ENCODE measurements around the gene DMAC2.

DMAC2 gene

DNA sequence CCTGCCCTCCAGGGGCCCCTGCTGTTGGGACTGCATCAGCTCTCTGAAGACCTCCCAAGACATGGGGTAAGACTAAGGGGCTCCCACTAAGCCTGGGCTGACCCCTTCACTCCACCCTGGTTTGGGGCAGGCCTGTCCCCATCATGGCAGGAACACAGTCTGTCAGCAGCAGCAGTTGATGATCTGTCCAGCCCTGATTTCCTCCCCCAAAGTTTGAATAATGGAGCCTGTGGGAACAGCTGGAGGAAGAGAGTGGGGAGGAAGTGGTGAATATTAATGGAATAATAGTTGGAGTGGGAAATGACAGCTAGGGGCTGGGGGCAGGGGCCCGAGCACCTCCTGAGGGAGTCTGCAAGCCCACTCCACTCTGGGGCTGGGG is 11.2 kb downstream of the DMAC2 start:
- Histone ChIP-seq H2AFZ (ENCODE audit: low read length, unreplicated experiment) (no peak overlapping the region), H3K36me3 (ENCODE audit: insufficient read depth, low read length) (no peaks in the 10 kb centered on the region), H3K4me1 (ENCODE audit: control insufficient read depth, insufficient read depth, low read length, unreplicated experiment) (no peaks in the 10 kb centered on the region), H3K4me3 (ENCODE audit: low read depth, low read length) (no peak overlapping the region), H3K27me3 (ENCODE audit: insufficient read depth, low read length) (no peaks in the 10 kb centered on the region), H3K27ac (ENCODE audit: low read depth, low read length) (no peak overlapping the region), H3K79me2 (ENCODE audit: control insufficient read depth, insufficient read depth, low read length, unreplicated experiment) (no peaks in the 10 kb centered on the region)

DNA sequence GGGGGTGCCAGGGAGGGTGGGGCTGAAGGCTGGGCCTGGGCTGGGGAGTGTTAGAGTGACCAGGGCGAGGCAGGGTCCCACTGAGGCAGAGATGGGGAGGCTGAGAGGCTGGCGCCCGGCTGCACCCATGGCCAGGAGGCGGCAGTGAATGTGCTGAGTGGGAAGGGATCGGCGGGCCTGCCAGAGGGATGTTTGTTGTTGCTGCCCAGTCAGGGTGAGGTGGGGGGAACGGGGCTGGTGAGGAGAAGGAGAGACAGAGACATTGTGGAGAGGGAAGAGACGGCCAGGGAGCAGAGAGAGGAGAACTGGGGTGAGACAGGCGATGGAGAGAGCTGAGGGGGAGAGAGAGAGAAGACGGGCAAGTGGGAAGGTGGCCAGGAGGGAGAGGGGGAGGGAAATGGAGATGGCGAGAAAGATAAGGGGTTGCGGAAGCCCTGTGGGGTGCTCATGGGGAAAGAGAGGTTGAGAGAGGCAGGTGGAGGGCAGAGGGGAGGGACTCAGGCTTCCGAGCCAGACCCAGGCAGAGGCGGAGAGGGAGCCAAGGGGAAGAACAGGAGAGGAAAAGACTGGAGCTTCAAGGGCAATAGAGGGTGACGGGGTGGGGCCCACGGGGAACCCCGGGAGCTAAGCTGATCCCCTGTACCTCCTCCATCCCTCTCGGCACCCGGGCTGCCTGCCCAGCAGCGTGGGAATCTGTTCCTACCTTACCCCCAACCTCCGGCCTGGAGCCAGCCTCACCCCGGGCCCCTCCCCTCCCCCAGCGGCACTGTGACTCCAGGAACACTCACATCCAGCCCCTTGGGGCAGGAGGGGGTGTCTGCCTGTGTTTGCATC is 11.8 kb downstream of the DMAC2 start:
- no peak overlapping the region for H2AFZ ChIP-seq (ENCODE audit: low read length, unreplicated experiment)
- no peaks in the 10 kb centered on the region for H3K79me2 ChIP-seq (ENCODE audit: control insufficient read depth, insufficient read depth, low read length, unreplicated experiment)
- no peak overlapping the region; the same call in 1 of the 2 replicates for H3K4me3 ChIP-seq (ENCODE audit: low read depth, low read length)
- no peak overlapping the region for H3K27ac ChIP-seq (ENCODE audit: low read depth, low read length)
- H3K36me3 ChIP-seq (ENCODE audit: insufficient read depth, low read length): no peaks in the 10 kb centered on the region
- no peaks in the 10 kb centered on the region for H3K27me3 ChIP-seq (ENCODE audit: insufficient read depth, low read length)
- no peaks in the 10 kb centered on the region for H3K4me1 ChIP-seq (ENCODE audit: control insufficient read depth, insufficient read depth, low read length, unreplicated experiment)

DNA sequence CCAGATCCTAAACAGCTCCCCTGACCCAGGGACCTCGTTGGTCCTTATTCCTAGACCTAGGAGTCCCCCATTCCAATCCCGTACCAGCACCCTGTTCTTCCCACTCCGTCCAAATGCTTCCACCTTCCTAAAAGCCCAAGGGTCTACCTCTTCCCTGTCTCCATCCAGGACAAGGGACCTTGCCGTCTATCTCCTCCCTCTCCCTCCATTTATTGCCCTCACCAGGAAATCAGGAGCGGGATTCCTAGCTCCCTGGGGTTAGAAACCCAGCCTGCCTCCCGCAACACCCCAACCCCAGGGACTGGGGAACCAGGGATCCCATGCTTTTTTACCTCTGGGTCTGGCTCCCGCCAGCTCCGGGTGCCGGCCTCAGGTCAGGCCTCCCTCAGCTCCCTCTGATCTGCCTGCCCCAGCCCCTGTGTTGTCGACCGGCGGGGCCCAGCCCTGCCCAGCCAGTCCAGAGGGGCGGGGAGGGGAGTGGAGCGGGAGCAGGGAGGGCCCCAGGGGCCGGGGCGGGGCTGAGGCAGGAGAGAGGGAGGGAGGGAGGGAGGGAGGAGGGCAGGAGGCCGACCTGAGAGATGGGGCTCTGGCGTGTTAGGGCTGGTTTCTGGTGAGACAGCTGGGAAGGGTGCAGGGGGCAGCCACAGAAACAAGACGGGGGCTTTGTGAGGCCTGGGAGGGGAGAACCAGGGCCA is 12.6 kb downstream of the DMAC2 start, which contains the start of gene B3GNT8:
Gene B3GNT8 (minus strand): TSS at position 423 of the 695 bp plus-strand sequence. CDS start 596 bp downstream, outside the sequence.
- H3K36me3 ChIP-seq (ENCODE audit: insufficient read depth, low read length): no peaks in the 10 kb centered on the region
- H3K79me2 ChIP-seq (ENCODE audit: control insufficient read depth, insufficient read depth, low read length, unreplicated experiment): no peaks in the 10 kb centered on the region
- peak within 1 kb of the TSS; percentile 35 for H3K4me3 ChIP-seq (ENCODE audit: low read depth, low read length)
- no peaks in the 10 kb centered on the region for H3K27me3 ChIP-seq (ENCODE audit: insufficient read depth, low read length)
- no peaks in the 10 kb centered on the region for H3K4me1 ChIP-seq (ENCODE audit: control insufficient read depth, insufficient read depth, low read length, unreplicated experiment)
- no peak within 1 kb of the TSS for H3K27ac ChIP-seq (ENCODE audit: low read depth, low read length)
- no peak within 1 kb of the TSS for H2AFZ ChIP-seq (ENCODE audit: low read length, unreplicated experiment)

DNA sequence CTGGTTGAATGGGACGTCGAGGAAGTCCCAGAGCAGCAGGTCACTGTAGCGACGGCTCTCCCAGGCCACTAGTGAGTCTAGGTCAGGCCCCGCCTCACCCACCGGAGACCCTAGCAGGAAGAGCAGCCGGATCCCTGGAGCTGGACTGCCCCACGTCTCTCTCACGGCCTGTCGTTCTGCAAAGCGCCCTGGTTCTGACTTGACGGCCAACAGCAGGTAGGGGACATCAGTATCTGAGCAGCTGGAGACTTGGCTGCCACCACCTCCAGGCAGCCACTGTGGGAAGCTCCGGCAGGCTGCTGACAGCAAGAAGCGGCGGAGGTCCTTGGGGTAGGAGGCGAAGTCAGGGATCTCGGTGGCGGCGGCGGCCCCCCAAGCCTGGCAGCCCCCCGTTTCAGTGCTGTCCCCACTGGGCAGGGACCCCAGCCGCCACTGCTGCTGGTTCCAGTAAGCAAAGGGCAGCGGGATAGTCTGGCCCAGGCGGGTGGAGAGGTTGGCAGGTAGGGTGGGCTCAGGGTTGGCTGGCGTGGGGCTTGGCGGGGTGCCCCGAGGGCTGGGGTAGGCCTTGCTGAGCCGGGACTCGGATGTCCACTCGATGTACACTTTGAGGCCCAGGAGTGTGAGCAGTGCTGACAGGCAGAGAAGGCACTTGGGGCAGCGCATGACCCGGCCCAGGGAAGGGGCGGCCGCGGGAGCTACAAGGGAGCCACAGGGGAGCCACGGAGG is 13.4 kb downstream of the DMAC2 start:
- H3K4me3 ChIP-seq (ENCODE audit: low read depth, low read length): no peak overlapping the region
- no peaks in the 10 kb centered on the region for H3K36me3 ChIP-seq (ENCODE audit: insufficient read depth, low read length)
- no peak overlapping the region for H3K27ac ChIP-seq (ENCODE audit: low read depth, low read length)

DNA sequence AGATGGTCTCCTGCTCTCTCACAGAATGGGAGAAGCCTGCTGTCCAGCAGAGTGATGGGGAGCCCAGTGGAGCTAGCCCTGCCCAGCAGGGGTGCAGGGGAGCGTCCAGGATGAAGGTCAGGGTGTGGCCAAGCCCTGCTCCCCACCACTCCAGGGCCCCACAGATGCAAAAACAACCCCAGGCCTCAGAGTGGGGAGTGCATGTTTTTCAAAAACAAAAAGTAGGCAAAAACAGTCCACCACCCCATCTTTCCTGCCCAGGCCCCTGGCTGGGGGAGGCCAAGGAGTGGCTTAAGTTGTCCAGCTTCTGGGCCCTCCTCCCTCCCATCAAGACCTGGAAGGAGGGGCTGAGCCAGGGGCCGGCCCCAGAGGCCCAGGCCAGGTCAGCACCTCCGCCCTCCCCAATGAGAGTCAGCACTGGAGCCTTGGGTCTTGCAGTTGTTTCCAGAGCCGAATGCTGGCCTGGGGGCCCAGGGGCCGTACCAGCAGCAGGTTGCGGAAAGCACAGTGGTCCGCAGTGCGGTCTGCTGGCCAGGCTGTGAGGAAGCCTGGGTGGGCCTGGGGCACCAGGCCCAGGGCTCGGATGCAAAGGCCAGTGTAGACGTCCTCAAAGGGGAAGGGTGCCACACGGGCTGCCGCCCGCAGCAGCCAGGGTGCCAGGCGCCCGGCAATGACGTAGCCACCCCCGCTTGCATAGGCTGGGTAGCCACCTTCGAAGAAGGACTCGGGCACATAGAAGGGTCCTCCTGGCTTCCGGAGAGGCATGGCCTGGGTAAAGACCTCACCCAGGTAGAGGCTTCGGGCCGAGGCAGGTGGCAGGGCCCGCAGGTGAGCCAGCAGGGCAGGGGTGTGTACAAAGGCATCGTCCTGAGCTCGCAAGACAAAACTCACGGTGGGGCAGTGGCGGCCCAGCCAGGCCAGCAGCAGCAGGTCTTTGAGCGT is 14.3 kb downstream of the DMAC2 start:
- no peaks in the 10 kb centered on the region for H3K36me3 ChIP-seq (ENCODE audit: insufficient read depth, low read length)
- no peak overlapping the region for H2AFZ ChIP-seq (ENCODE audit: low read length, unreplicated experiment)
- no peak overlapping the region for H3K27ac ChIP-seq (ENCODE audit: low read depth, low read length)
- H3K79me2 ChIP-seq (ENCODE audit: control insufficient read depth, insufficient read depth, low read length, unreplicated experiment): no peaks in the 10 kb centered on the region
- no peak overlapping the region for H3K4me3 ChIP-seq (ENCODE audit: low read depth, low read length)
- H3K4me1 ChIP-seq (ENCODE audit: control insufficient read depth, insufficient read depth, low read length, unreplicated experiment): no peaks in the 10 kb centered on the region
- no peaks in the 10 kb centered on the region for H3K27me3 ChIP-seq (ENCODE audit: insufficient read depth, low read length)

More for the DNA sequence above, 13.4 kb downstream of the DMAC2 start:
- Histone ChIP-seq H3K4me1 (ENCODE audit: control insufficient read depth, insufficient read depth, low read length, unreplicated experiment) (no peaks in the 10 kb centered on the region), H3K79me2 (ENCODE audit: control insufficient read depth, insufficient read depth, low read length, unreplicated experiment) (no peaks in the 10 kb centered on the region), H3K27me3 (ENCODE audit: insufficient read depth, low read length) (no peaks in the 10 kb centered on the region), H2AFZ (ENCODE audit: low read length, unreplicated experiment) (no peak overlapping the region)

DNA sequence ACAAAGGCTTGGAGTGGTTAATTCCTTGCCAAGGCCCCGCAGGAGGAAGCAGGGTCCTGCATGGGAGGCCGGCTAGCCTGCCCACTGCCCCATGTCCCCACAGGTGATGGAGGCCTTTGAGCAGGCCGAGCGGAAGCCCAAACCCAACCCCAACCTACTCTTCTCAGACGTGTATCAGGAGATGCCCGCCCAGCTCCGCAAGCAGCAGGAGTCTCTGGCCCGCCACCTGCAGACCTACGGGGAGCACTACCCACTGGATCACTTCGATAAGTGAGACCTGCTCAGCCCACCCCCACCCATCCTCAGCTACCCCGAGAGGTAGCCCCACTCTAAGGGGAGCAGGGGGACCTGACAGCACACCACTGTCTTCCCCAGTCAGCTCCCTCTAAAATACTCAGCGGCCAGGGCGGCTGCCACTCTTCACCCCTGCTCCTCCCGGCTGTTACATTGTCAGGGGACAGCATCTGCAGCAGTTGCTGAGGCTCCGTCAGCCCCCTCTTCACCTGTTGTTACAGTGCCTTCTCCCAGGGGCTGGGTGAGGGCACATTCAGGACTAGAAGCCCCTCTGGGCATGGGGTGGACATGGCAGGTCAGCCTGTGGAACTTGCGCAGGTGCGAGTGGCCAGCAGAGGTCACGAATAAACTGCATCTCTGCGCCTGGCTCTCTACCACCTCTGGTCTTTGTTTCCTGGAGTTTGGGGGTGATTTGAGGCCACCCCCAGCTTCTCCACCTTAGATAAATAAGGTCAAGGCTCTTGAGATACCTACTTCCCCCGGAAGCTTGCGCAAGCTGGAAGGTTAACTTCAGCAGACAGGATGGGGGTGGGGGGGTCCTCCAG is 15.2 kb downstream of the DMAC2 start:
- Histone ChIP-seq H2AFZ (ENCODE audit: low read length, unreplicated experiment) (no peak overlapping the region), H3K4me3 (ENCODE audit: low read depth, low read length) (no peak overlapping the region), H3K4me1 (ENCODE audit: control insufficient read depth, insufficient read depth, low read length, unreplicated experiment) (no peaks in the 10 kb centered on the region), H3K79me2 (ENCODE audit: control insufficient read depth, insufficient read depth, low read length, unreplicated experiment) (no peaks in the 10 kb centered on the region), H3K36me3 (ENCODE audit: insufficient read depth, low read length) (no peaks in the 10 kb centered on the region), H3K27me3 (ENCODE audit: insufficient read depth, low read length) (no peaks in the 10 kb centered on the region), H3K27ac (ENCODE audit: low read depth, low read length) (no peak overlapping the region)

DNA sequence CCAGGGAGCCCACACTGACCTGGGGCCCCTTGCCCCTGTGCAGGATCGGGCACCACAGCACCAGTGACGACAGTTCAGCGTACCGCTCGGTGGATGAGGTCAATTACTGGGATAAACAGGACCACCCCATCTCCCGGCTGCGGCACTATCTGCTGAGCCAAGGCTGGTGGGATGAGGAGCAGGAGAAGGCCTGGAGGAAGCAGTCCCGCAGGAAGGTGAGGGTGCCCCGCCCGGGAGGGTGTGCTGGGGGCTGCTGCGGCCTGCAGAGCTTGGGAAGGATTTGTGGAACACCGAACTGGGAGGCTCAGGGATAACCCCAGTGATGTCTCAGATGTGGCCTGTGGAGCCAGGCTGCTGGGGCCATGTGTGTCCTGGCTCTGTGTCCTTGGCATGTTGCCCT is 16.8 kb downstream of the DMAC2 start:
- Histone ChIP-seq H3K36me3 (ENCODE audit: insufficient read depth, low read length) (no peaks in the 10 kb centered on the region), H3K27ac (ENCODE audit: low read depth, low read length) (no peak overlapping the region), H3K79me2 (ENCODE audit: control insufficient read depth, insufficient read depth, low read length, unreplicated experiment) (no peaks in the 10 kb centered on the region), H3K4me3 (ENCODE audit: low read depth, low read length) (no peak overlapping the region), H2AFZ (ENCODE audit: low read length, unreplicated experiment) (no peak overlapping the region), H3K27me3 (ENCODE audit: insufficient read depth, low read length) (no peaks in the 10 kb centered on the region), H3K4me1 (ENCODE audit: control insufficient read depth, insufficient read depth, low read length, unreplicated experiment) (no peaks in the 10 kb centered on the region)

DNA sequence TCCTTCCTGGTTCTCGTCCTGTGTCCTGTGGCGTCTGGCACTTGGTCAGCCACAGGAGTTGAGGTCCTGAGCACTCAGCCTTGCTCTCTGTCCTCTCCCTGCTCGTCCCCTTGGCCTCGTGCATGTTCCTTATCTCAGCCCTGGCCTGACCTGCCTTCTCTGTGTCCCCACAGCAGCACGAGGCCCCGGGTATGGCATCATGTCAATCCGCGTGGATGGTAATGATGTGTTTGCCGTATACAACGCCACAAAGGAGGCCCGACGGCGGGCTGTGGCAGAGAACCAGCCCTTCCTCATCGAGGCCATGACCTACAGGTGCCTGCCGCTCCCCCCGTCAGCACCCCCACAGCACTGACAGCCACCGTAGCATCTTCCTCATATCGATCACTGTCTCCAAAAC is 17.3 kb downstream of the DMAC2 start:
- Histone ChIP-seq H3K79me2 (ENCODE audit: control insufficient read depth, insufficient read depth, low read length, unreplicated experiment) (no peaks in the 10 kb centered on the region), H2AFZ (ENCODE audit: low read length, unreplicated experiment) (no peak overlapping the region), H3K27ac (ENCODE audit: low read depth, low read length) (no peak overlapping the region), H3K36me3 (ENCODE audit: insufficient read depth, low read length) (no peaks in the 10 kb centered on the region), H3K4me3 (ENCODE audit: low read depth, low read length) (no peak overlapping the region), H3K4me1 (ENCODE audit: control insufficient read depth, insufficient read depth, low read length, unreplicated experiment) (no peaks in the 10 kb centered on the region), H3K27me3 (ENCODE audit: insufficient read depth, low read length) (no peaks in the 10 kb centered on the region)

DNA sequence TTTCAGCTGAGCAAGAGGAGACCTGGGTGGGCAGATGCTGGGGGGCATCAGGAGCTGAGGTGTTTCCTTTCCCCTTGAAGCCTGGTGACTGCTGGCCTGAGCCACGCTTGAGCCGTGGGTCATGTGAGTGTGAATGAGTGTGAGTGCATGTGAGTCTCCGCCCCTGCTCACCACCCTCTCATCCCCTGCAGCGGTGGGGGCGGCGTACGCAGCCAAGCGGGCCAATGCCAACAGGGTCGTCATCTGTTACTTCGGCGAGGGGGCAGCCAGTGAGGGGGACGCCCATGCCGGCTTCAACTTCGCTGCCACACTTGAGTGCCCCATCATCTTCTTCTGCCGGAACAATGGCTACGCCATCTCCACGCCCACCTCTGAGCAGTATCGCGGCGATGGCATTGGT is 17.7 kb downstream of the DMAC2 start:
- no peaks in the 10 kb centered on the region for H3K27me3 ChIP-seq (ENCODE audit: insufficient read depth, low read length)
- no peak overlapping the region for H2AFZ ChIP-seq (ENCODE audit: low read length, unreplicated experiment)
- H3K4me3 ChIP-seq (ENCODE audit: low read depth, low read length): no peak overlapping the region
- no peaks in the 10 kb centered on the region for H3K36me3 ChIP-seq (ENCODE audit: insufficient read depth, low read length)
- no peaks in the 10 kb centered on the region for H3K79me2 ChIP-seq (ENCODE audit: control insufficient read depth, insufficient read depth, low read length, unreplicated experiment)
- no peaks in the 10 kb centered on the region for H3K4me1 ChIP-seq (ENCODE audit: control insufficient read depth, insufficient read depth, low read length, unreplicated experiment)
- no peak overlapping the region for H3K27ac ChIP-seq (ENCODE audit: low read depth, low read length)
